ENCODE results near the gene PIK3R1. TPM values are rescaled to one million over a fixed set of nuclear protein-coding genes. Genes with fewer than 3 reads are reported as not detected.

The PIK3R1 gene
- total and polyA plus RNA-seq, 4 donors = 6.8 to 222 (median 74.9) TPM

- TF ChIP-seq, protein P1, sequence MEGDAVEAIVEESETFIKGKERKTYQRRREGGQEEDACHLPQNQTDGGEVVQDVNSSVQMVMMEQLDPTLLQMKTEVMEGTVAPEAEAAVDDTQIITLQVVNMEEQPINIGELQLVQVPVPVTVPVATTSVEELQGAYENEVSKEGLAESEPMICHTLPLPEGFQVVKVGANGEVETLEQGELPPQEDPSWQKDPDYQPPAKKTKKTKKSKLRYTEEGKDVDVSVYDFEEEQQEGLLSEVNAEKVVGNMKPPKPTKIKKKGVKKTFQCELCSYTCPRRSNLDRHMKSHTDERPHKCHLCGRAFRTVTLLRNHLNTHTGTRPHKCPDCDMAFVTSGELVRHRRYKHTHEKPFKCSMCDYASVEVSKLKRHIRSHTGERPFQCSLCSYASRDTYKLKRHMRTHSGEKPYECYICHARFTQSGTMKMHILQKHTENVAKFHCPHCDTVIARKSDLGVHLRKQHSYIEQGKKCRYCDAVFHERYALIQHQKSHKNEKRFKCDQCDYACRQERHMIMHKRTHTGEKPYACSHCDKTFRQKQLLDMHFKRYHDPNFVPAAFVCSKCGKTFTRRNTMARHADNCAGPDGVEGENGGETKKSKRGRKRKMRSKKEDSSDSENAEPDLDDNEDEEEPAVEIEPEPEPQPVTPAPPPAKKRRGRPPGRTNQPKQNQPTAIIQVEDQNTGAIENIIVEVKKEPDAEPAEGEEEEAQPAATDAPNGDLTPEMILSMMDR (IDR thresholded peaks at IDR 0.05; ENCODE audit: control extremely low read depth, extremely low read depth) = no peak
- no peaks in the 10 kb centered on the region for H3K36me3 ChIP-seq (ENCODE audit: control insufficient read depth in 4 of 4, insufficient read depth in 4 of 4, low read length in 4 of 4)
- H3K9ac ChIP-seq (ENCODE audit: insufficient read depth in 1 of 2, low read length in 2 of 2) = no peak overlapping the region
- DNase-seq (no peak), ATAC-seq (ENCODE audit: insufficient read depth, low FRiP score) (no peak)
- peaks cover 0 to 3% (median 0%) of the 10 kb centered on the region in 5 donors for H3K4me1 ChIP-seq (ENCODE audit: control insufficient read depth in 5 of 5, insufficient read depth in 5 of 5, low read length in 5 of 5)
- H3K9me3 ChIP-seq (ENCODE audit: control insufficient read depth in 4 of 4, insufficient read depth in 3 of 4, low read length in 3 of 4) = peaks cover 0 to 2% (median 0%) of the 10 kb centered on the region in 4 donors
- H3K4me3 ChIP-seq = no peak overlapping the region
- H3K27ac ChIP-seq (ENCODE audit: low read depth in 1 of 2, low read length in 1 of 2) = no peak overlapping the region
- 96 to 98% methylated on average over 6 of the region's 6 CpGs for WGBS, 2 donors
- H3K27me3 ChIP-seq (ENCODE audit: control insufficient read depth in 3 of 3, insufficient read depth in 3 of 3, low read length in 2 of 3) = no peaks in the 10 kb centered on the region
Measured at GRCh38 chr5:68176253-68176652, 39.3 kb upstream of the PIK3R1 start.

- ATAC-seq (ENCODE audit: insufficient read depth, low FRiP score) (no peak), DNase-seq (no peak)
- TF ChIP-seq, protein P1 (IDR thresholded peaks at IDR 0.05; ENCODE audit: control extremely low read depth, extremely low read depth) = no peak
- H3K36me3 ChIP-seq (ENCODE audit: control insufficient read depth in 4 of 4, insufficient read depth in 4 of 4, low read length in 4 of 4) = no peaks in the 10 kb centered on the region
- H3K27ac ChIP-seq (ENCODE audit: low read depth in 1 of 2, low read length in 1 of 2) = no peak overlapping the region
- 94% methylated on average over 7 of the region's 7 CpGs for WGBS, 2 donors
- no peaks in the 10 kb centered on the region for H3K27me3 ChIP-seq (ENCODE audit: control insufficient read depth in 3 of 3, insufficient read depth in 3 of 3, low read length in 2 of 3)
- H3K9ac ChIP-seq (ENCODE audit: insufficient read depth in 1 of 2, low read length in 2 of 2) = no peak overlapping the region
- H3K4me1 ChIP-seq (ENCODE audit: control insufficient read depth in 5 of 5, insufficient read depth in 5 of 5, low read length in 5 of 5) = peaks cover 0 to 3% (median 0%) of the 10 kb centered on the region in 5 donors
- no peak overlapping the region for H3K4me3 ChIP-seq
- H3K9me3 ChIP-seq (ENCODE audit: control insufficient read depth in 4 of 4, insufficient read depth in 3 of 4, low read length in 3 of 4) = peaks cover 0 to 2% (median 0%) of the 10 kb centered on the region in 4 donors
Measured at GRCh38 chr5:68176802-68177479, 38.6 kb upstream of the PIK3R1 start.

DNA sequence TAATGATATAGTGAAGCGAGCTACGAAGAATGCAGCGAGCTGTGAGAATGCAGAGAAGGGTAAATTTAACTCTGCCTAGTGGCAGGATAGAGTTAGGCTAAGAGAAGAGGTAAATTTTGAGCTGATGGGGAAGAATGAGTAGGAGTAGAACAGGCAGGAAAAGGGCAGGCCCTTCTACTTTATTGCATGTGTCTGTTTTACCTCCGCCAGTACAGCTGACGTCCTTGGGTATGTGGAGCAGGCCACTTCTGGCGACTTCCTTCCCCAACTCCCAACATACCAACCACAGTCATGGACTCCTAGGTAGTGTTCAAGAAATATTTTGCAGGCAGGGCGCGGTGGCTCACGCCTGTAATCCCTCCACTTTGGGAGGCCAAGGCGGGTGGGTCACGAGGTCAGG lies 37.9 kb upstream of the PIK3R1 start:
- Histone ChIP-seq H3K27me3 (ENCODE audit: control insufficient read depth in 3 of 3, insufficient read depth in 3 of 3, low read length in 2 of 3) (no peaks in the 10 kb centered on the region), H3K27ac (ENCODE audit: low read depth in 1 of 2, low read length in 1 of 2) (no peak overlapping the region), H3K4me1 (ENCODE audit: control insufficient read depth in 5 of 5, insufficient read depth in 5 of 5, low read length in 5 of 5) (peaks cover 0 to 4% (median 0%) of the 10 kb centered on the region in 5 donors), H3K9me3 (ENCODE audit: control insufficient read depth in 4 of 4, insufficient read depth in 3 of 4, low read length in 3 of 4) (peaks cover 0 to 2% (median 0%) of the 10 kb centered on the region in 4 donors), H3K36me3 (ENCODE audit: control insufficient read depth in 4 of 4, insufficient read depth in 4 of 4, low read length in 4 of 4) (no peaks in the 10 kb centered on the region), H3K9ac (ENCODE audit: insufficient read depth in 1 of 2, low read length in 2 of 2) (no peak overlapping the region), H3K4me3 (no peak overlapping the region)
- ATAC-seq (ENCODE audit: insufficient read depth, low FRiP score) = no peak
- WGBS, 2 donors = 97 to 98% methylated on average over 11 of the region's 11 CpGs
- DNase-seq = no peak
- TF ChIP-seq, protein P1 (IDR thresholded peaks at IDR 0.05; ENCODE audit: control extremely low read depth, extremely low read depth) = no peak

Measured in lung (tissue), 12 donors.